CD4-positive, alpha-beta T cell treated with Interleukin-4 for 1 hour (primary cell): ENCODE data around the gene TJP3.

Experiments
- DNase-seq, 2 donors: peaks; one replicate each; pipeline ENCODE4 v3.0.0-alpha.2; 2020 to 2022

TJP3 gene

DNA sequence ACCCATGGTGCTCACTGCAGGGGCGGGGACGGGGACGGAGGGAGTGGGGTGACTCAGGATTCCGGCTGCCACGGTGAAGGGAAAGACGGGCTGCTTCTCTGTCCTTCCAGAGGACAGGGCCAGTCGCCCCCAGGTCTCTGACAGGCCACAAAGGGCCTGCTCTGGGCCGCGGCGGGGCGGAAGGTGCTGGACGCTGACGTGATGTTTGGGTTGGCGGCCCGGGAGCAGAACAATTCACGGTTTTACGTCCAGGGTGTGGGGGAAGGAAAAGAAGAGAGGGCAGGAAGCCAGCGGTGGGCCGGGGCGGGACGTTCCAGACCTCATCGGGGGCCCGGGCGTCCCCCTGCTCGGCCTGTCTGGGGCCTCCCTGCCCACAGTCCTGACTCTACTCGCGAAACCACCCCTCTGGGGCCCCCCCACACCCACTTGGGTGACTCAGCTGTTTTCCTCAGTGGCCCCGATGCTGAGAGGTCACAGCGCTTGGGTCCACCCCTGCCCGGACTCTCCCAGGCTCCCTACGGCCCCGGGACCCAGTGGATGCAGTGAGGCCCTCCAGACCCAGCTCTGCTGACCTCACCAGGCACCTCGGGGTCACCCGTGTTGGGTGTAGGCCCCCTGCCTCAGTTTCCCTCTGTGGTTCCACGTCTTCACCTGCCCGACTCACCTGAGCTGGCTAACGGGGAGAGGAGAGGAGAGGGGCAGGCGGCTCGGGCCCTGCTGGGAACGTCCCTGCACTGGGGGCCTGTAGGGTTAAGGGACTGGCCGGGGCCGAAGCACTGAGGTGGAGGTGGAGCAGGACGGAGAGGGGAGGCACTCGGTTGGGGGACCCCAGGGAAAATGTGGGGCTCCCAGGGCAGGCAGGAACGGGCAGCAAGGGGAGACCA is 37.1 kb upstream of the TJP3 start:
- peak; percentile 35 to 48 for DNase-seq

DNA sequence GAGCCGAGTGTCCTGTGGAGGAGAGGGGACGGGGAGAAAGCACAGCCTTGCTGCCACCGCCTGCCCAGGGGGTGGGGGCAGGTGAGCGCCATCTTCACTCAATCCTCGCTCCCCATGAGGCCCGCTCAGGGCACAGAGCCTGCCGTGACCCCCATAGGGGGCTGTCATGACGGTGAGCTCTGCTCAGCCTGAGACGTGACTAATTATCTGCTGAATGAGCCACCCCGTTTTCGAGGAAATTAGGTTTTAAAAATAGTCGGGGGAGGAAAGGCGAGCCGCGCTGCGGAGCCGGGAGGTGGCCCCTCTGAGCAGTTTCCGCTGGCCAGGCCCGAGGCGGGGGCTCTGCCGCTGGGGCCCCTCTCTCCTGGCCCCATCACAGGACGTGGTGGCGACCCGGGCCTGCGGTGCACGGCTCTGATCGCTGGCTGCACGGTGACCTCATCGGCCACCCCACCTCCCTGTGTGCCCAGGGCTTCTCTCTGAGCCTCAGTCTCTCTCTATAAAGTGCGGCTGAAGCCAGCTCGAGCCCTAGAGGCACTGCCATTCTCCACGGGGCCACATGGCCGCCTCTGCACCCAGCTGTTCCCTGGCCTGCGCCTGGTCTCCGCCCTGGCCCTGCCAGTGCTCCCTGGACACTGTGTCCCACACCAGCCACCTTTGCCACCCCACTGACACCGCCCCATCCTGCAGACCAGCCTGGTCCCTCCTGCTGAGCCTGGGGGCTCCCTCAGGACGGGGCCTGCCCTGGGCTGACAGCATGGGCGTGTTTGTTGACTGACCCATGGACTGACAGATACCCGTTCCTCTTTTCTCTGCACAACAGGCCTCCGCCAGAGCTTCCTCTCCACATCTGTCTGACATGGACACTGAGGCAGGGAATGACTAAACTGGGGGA is 36.3 kb upstream of the TJP3 start:
- DNase-seq = no peak

DNA sequence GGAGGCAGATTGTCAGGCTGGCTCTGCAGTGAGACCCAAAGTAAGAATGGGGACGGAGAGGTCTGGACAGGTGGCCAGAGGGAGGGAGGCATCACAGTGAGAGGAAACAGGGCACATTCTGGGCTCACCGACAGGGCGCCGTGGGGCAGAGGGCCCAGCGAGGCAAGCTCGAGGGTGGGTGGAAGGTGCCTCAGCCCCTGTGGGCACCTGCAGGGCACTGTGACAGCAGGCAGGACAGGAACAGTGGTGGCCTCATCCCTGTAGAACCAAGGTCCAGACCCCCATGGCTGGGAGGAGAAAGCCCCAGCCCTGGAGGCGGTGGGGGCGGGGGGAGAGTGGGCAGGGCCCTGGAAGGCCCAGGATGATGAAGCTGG is 35.6 kb upstream of the TJP3 start:
- DNase-seq = no peak

DNA sequence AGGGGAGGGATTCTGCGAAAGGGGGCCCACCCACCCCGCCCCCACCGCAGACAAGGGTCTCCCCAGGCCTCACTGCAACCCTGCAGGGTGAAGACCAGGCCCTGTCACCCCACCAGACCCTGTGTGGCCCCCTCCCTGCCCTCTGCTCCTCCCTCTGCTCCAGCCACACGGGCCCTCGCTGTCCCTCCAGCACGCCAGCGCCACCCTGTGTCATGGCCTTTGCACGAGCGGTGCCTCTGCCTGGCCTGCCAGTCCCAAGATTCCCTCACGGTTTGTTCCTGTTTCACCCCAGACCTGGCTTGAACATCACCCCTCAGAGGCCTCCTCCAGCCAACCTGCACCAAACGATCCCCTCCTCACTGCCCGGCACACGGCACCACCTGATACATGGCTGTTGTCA is 35.2 kb upstream of the TJP3 start:
- DNase-seq = no peak

DNA sequence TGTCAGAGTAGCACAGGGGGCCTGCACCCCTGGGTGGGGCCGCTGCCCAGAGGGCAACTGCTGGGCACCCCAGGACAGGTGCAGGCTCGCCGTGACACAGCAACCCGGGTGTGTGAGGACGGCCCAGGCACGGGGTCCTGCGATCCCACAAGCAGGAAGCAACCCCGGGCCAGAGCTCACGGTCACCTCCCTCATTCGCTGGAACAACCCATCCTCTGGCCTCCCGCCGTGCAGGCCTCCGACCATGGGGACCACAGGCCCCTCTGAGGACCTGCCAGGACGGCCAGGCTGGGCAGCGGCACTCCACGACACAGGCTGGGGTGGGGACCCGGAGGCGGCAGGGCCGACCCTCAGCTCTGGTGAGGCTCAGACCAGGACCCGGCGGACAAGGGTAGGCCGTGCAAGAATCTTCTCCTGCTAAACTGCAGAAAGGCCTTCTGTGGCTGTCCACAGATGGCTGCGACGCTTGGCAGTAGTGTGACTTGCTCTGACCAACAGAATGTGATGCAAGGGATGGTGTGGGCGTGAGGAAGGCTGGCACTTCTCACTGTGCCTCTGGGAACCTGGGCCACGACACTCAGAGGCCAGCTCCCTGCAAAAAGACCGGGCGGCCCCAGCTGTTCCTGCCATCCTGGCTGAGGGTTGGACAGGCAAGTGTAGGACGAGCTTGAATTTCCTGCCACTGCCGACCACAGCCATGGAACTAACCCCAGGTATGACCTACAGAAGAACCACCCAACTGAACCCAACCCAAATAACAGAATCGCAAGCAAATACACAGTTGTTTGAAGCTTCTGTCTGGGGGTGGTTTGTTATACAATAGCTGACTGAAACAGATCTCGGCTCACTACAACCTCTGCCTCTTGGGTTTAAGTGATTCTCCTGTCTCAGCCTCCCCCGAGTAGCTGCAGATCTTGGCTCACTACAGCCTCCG is 34.4 kb upstream of the TJP3 start:
- no peak for DNase-seq

DNA sequence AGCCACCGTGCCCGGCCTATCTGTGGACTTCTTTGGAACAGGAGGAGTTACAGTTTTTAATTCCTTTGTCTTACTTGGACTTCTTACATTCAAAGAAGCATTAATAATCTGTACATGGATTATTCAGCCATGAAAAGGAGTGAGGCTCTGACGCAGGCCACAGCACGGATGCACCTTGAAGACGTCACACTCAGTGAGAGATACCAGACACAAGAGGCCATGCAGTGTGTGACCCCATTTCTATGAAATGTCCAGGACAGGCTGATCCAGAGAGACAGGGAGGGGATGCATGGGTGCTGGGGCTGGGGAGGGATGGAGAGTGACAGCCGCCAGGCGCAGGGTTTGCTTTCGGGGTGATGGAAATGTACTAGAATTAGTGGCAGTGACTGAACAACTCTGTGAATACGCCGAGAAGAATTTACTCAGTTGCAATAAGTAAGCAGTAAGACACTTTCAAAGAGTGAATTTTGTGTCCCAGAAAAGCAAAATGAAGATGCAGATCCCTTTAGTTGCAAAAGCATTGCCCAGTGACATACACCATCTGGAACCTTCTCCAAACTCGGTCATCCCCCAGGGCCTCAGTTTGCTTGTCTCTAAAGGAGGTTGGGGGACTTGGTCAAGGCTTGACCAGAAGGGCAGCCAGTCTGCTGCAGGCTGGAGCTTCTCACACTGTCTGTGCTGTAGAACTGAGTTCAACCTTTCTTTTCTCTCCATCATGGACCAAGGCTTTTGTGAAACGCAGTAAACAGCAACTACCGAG is 33.2 kb upstream of the TJP3 start:
- DNase-seq = no peak

DNA sequence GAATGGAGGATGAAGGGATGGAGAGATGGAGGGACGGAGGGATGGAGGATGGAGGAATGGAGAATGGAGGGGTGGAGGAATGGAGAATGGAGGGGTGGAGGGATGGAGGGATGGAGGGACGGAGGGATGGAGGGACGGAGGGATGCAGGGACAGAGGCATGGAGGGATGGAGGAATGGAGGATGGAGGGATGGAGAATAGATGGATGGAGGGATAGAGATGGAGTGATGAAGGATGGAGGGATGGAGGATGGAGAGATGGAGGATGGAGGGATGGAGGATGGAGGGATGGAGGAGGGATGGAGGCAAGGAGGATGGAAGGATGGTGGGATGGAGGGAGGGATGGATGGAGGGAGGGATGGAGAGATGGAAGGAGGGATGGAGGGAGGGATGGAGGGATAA is 30.0 kb upstream of the TJP3 start:
- DNase-seq = no peak

DNA sequence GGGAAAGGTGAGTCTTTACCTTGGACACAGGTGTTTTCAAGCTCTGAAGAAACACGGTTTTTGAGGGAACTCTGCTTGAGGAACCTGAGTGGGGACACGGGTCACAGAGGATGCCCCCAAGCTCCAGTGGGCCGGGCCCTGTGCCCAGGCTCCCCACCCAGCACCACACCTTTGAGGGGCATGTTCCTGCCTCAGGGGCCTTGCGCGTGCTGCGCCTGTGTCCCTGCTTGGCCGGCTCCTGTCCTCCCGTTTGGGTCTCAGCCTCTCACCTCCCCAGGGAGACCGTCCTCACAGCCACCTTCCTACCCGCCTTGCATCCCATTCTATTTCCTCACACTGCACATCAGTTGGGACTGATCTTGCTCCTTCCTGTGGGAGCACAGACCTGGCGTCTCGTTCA is 29.0 kb upstream of the TJP3 start:
- DNase-seq = no peak

DNA sequence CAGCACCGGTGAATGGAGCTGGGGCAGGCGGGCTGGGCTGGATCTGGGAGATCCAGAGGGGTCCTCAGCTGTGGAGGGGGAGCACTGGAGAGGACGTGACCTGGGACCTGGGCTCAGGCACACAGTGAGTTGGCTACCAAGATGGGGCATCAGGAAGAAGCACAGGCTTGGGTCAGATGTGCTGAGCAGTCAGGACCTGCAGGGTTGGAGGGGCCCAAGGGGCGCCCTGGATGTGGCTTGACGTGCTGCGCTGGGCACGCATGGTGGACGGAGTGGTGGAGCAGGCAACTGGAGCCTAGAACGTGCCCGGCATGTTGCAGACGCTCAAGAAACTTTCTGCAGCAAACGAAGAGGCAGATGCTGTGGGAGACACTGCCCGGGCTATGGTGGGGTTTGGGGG is 28.6 kb upstream of the TJP3 start:
- DNase-seq = no peak

DNA sequence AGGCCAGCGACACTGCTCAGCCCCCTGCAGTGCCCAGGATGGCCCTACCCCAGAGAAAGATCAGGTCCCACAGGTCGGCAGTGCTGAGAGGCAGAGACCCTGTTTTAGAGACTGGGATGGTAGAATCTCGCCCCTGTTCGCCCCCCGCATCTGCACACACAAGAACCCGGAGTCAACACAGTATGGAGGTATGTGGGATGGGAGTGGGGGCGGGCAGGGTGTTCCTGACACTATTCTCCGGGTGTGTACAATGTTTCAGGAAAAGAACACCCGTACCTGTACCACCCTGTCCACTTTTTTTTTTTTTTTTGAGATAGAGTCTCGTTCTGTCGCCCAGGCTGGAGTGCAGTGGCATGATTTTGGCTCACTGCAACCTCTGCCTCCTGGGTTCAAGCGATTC is 27.2 kb upstream of the TJP3 start:
- DNase-seq = no peak

DNA sequence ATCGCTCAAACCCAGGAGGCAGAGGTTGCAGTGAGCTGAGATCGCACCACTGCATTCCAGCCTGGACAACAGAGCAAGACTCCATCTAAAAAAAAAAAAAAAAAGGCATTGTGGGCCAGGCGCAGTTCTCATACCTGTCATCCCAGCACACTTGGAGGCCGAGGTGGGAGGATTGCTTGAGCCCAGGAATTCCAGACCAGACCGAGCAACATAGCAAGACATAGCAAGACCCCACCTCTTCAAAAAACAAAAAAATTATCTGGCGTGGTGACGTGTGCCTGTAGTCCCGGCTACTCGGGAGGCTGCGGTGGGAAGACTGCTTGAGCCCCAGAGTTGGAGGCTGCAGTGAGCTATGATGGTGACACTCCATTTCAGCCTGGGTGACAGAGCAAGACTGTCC is 25.9 kb upstream of the TJP3 start:
- DNase-seq = no peak

DNA sequence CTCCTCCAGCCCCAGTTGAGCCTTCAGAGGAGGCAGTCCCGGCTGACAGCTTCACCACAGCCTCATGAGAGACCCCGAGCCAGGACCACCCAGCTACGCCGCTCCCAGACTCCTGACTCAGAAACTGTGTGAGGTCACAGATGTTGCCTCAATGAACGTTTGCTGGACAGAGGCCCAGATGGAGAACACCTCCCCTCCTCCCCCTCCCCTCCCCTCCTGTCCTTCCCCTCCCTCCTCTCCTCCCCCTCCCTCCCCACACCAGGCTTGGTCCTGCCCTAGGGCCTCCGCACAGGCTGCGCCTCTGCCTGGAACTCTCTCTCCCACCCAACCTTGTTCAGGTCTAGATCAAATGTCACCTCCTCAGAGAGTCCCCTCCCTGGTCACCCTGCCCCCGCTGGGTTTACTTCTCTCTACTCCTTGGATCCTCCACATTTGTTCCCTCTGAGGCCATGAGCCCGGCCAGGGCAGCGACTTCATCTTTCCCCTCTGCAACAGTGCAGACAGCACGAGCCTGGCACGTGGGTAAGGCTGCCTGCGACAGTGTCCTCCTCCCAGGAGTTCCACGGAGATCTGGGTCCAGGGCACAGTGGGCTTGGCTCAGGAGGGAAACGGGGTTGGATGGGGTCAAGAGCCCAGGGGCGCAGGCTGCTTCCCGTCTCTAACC is 25.3 kb upstream of the TJP3 start:
- no peak for DNase-seq

DNA sequence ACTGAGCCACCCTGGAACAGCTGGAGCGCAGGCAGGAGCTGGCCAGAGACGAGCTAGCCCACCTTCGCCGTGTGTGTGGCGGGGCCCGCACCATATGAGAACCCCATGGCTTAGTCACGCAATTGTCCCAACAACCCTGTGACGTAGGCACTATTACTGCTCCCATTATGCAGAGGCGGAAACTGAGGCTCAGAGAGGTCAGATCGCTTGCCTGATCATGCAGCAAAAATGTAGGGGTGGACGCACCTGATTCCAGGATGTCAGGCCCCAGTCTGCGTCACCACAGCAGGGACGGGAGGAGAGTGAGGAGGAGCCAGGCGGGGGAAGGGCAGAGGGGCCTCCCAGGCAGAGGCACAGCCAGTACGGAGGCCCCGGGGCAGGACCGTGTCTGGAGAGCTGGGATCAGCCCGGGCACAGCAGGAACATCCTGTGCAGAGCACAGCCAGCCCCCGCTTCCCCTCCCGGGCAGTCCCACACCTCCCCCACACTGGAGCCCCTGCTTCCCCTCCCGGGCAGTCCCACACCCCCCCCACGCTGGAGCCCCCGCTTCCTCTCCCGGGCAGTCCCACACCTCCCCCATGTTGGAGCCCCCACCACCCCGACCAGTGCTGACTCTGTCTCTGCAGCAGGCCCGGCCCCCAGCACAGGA is 24.7 kb upstream of the TJP3 start:
- DNase-seq = no peak

DNA sequence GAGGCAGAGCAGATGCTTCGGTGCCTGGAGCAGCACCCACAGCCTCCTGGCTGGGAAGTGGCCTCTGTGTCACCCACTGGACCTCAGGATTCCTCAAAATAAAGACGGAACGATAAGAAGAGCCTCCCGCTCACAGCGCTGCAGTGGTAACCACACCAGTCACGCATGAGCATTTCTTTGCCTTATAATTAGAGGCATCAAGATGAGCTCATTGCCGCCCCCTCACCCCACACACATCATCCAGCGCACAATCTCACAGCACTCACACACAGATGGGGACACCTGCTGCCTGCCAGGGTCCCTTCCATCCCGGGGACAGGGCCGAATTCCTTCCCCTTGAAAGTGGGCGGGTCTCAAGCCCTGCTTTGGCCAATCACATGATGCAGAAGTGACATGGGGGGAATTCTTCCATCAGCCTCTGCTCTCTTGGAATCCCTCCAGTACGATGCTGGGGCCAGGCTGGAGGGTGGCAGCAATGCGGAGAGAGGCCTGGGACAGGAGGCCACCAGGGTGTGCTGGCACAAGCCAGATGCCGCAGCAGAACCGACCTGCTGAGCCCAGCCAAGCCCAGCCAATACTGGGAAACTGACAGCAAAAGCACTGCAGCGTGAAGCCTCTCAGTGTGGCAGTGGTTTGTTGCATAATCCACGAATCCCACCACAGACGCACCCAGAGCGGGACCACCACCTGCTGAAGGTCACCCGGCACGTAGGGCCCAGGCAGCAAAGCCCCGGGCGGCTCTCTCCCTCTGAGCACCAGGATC is 23.9 kb upstream of the TJP3 start:
- DNase-seq = no peak

DNA sequence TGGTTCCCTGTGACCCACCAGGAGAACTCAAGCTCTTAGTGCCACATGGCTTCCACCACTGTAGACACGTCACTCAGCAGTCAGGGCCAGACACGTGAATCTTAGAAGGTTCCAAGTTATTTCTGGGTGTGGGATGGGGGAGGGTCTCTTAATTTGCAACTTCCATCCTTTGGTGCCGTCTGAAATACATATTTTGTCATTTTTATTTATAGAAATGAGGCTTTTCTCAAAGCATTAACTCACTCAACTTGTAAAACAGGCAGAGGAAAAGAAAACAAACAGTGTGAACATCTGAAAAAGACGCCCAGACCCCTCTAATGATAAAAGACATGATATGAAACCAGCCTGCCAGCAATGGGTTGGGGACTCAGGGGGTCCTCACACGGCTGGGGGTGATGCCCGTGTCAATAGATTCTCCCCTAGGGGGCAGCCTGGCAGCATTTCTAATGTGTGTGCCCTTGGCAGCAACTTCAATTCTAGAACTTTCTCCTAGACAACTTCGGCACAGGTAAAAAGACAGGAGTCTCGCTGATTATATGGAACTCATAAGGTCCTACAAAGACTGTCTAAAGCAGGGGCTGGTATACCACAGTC is 23.3 kb upstream of the TJP3 start:
- no peak for DNase-seq

DNA sequence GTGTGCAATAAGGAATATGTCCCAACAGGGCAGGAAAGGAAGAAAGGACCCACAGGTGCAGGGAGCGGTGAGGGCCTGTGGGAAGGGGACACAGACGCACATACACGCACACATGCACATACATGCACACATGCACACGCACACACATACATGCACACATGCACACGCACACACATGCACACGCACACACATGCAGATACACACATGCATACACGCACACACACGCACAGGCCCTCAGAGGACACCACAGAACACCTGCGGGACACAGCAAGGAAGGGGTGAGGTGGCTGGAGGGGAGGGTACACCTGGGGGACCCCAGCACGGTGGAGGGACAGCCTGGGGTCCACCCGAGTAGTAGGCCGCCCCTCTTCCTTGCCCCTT is 20.8 kb upstream of the TJP3 start:
- DNase-seq = no peak

DNA sequence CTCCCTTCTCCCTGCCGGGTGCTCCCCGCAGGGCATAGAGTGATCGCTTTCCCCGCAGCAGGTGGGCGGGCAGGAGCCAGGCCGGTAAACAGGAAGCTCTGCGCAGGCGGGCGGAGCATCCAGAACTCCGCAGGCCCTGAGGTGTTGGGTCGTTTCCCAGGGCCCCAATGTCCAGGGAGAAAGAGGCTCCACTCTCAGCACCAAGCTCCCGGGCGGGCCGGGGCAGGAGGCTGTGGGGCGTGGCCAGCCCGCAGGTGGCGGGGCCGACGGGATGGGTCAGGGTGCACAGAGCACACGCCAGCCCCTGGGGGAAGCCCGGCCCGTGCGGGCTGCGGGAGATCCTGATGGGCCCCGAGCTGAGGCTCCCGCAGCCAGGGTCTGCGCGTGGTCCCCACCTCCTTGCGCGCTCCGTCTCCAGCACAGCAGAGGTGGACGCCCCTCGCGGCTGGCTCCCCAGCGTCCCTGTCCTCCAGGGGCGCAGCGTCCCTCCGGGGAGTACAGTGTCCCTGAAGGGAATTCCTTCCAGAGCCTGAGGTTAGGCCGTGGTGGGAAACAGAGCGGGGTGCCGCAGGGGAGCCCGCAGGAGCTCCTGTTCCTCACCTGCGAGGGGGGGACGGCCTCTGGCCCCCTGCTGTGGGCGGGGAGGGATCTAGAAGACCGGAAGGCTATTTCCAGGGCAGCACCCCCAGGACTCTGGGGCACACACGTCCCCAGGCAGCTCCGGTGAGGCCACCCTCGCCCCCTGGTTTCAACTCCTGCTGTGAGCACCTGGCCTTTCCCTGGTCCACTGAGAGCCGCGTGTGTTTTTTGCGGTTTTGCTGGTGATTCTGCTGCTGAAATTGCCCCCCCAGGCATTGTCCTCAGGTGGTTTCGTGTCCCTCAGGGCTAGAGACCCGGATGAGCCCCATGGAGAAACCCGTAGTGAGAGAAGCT is 20.1 kb upstream of the TJP3 start:
- no peak for DNase-seq

DNA sequence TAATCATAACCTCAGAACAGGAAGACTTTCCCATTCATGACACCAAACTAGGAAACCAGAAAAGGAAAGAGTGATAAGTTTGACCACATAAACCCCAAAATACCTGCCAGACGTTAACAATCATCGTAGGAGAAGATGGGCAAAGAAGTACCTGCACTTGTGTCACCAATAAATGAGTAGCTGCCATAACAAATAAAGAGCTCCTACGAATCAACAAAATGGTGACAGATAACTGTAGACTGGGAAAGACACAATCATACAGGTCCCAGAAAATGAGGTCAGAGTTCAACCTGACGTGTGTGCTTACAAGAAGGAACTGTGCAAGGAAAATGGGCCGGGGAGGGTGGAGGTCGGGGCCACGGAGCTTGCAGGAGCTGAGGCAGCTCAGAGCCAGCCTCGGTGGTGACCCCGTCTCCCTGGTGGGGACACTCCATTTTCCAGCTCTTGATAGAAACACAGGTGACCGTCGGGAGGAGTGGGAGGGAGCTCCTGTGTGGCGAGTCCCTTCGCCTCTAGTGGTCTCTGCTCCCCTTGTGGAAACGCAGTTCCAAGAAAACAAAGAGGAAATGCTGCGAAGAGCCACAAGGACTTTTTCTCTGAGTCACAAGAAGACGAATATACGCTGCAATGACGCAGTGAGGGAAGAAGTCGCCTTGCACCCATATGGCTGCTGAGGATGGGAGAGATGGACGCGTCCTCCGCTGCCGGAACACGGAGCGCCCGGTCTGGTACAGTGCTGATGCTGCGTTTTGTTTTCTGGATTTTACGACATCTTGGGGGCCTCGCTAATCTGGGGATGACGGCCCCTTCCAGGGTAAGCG is 17.4 kb upstream of the TJP3 start:
- DNase-seq = no peak
